Muscle layer of duodenum (tissue), 2 donors: Measurements from ENCODE around the gene TRIM66.

Source experiments
- H3K27ac ChIP-seq: one replicate; pipeline ENCODE4 v1.7.0; 2013; ENCODE audit warnings: mild to moderate bottlenecking, low read length
- H3K27me3 ChIP-seq: one replicate; pipeline ENCODE4 v1.7.0; 2013; ENCODE audit warnings: low read depth, mild to moderate bottlenecking, control low read depth, low read length
- H3K36me3 ChIP-seq, 2 donors: one replicate each; pipeline ENCODE4 v1.7.0; 2013; ENCODE audit warnings: low read length in 2 of 2, control low read depth in 1 of 2, mild to moderate bottlenecking in 1 of 2; ENCODE audit not compliant: insufficient read depth in 2 of 2, control insufficient read depth in 1 of 2
- H3K4me1 ChIP-seq, 2 donors: one replicate each; pipeline ENCODE4 v1.7.0; 2013; ENCODE audit warnings: low read length in 2 of 2, mild to moderate bottlenecking in 2 of 2, control low read depth in 1 of 2, moderate library complexity in 1 of 2; ENCODE audit not compliant: insufficient read depth in 2 of 2, control insufficient read depth in 1 of 2
- H3K4me3 ChIP-seq, 2 donors: one replicate each; pipeline ENCODE4 v1.7.0; 2013; ENCODE audit warnings: low read length in 2 of 2, low read depth in 1 of 2, mild to moderate bottlenecking in 1 of 2
- H3K9me3 ChIP-seq, 2 donors: one replicate each; pipeline ENCODE4 v1.7.0; 2013; ENCODE audit warnings: low read length in 2 of 2, control low read depth in 1 of 2, mild to moderate bottlenecking in 1 of 2; ENCODE audit not compliant: control insufficient read depth in 1 of 2
- donor health status: healthy.

The TRIM66 gene

GRCh38 chr11:8624698-8625097 is 57.8 kb downstream of the TRIM66 start:
- H3K27me3 ChIP-seq, result no peaks in the 10 kb centered on the region
- peaks cover 27 to 40% of the 10 kb centered on the region in 2 donors for H3K36me3 ChIP-seq
- no peaks in the 10 kb centered on the region for H3K9me3 ChIP-seq
- no peak overlapping the region for H3K4me3 ChIP-seq
- no peak overlapping the region for H3K27ac ChIP-seq
- H3K4me1 ChIP-seq, result no peaks in the 10 kb centered on the region

GRCh38 chr11:8621147-8621546 is 61.3 kb downstream of the TRIM66 start:
- H3K4me3 ChIP-seq, result no peak overlapping the region
- H3K36me3 ChIP-seq, result peaks cover 27 to 67% of the 10 kb centered on the region in 2 donors
- H3K9me3 ChIP-seq, result no peaks in the 10 kb centered on the region
- H3K27me3 ChIP-seq, result no peaks in the 10 kb centered on the region
- H3K27ac ChIP-seq, result no peak overlapping the region
- H3K4me1 ChIP-seq, result no peaks in the 10 kb centered on the region

GRCh38 chr11:8617063-8617462 is 65.4 kb downstream of the TRIM66 start:
- no peaks in the 10 kb centered on the region for H3K9me3 ChIP-seq
- H3K36me3 ChIP-seq, result peaks cover 6 to 52% of the 10 kb centered on the region in 2 donors
- H3K27me3 ChIP-seq, result no peaks in the 10 kb centered on the region
- H3K4me3 ChIP-seq, result no peak overlapping the region
- no peak overlapping the region for H3K27ac ChIP-seq
- H3K4me1 ChIP-seq, result no peaks in the 10 kb centered on the region

- no peak overlapping the region for H3K4me3 ChIP-seq
- H3K4me1 ChIP-seq, result no peaks in the 10 kb centered on the region
- H3K27ac ChIP-seq, result no peak overlapping the region
- no peaks in the 10 kb centered on the region for H3K9me3 ChIP-seq
- H3K36me3 ChIP-seq, result peaks cover 0 to 38% of the 10 kb centered on the region in 2 donors
- no peaks in the 10 kb centered on the region for H3K27me3 ChIP-seq
Observed at GRCh38 chr11:8615291-8616032, 67.0 kb downstream of the TRIM66 start.

- H3K4me3 ChIP-seq, result no peak overlapping the region
- peaks cover 0 to 38% of the 10 kb centered on the region in 2 donors for H3K36me3 ChIP-seq
- no peaks in the 10 kb centered on the region for H3K9me3 ChIP-seq
- no peaks in the 10 kb centered on the region for H3K27me3 ChIP-seq
- no peak overlapping the region for H3K27ac ChIP-seq
- H3K4me1 ChIP-seq, result no peaks in the 10 kb centered on the region
Observed at GRCh38 chr11:8614497-8614896, 68.0 kb downstream of the TRIM66 start.

- H3K4me3 ChIP-seq, result no peak overlapping the region
Observed at GRCh38 chr11:8613036-8613435, 69.4 kb downstream of the TRIM66 start.

GRCh38 chr11:8612522-8612921 is 69.9 kb downstream of the TRIM66 start:
- H3K27ac ChIP-seq, result no peak overlapping the region
- no peaks in the 10 kb centered on the region for H3K27me3 ChIP-seq

More at GRCh38 chr11:8613036-8613435, 69.4 kb downstream of the TRIM66 start:
- Histone ChIP-seq H3K27me3 (no peaks in the 10 kb centered on the region), H3K36me3 (peaks cover 0 to 24% of the 10 kb centered on the region in 2 donors), H3K9me3 (no peaks in the 10 kb centered on the region), H3K27ac (no peak overlapping the region), H3K4me1 (no peaks in the 10 kb centered on the region)

GRCh38 chr11:8610532-8611116 is 71.8 kb downstream of the TRIM66 start:
- Histone ChIP-seq H3K4me3 (no peak overlapping the region), H3K27me3 (no peaks in the 10 kb centered on the region), H3K9me3 (no peaks in the 10 kb centered on the region), H3K36me3 (peaks cover 0 to 10% of the 10 kb centered on the region in 2 donors), H3K27ac (no peak overlapping the region), H3K4me1 (no peaks in the 10 kb centered on the region)

More at GRCh38 chr11:8612522-8612921, 69.9 kb downstream of the TRIM66 start:
- no peaks in the 10 kb centered on the region for H3K4me1 ChIP-seq
- H3K4me3 ChIP-seq, result no peak overlapping the region
- peaks cover 0 to 20% of the 10 kb centered on the region in 2 donors for H3K36me3 ChIP-seq
- H3K9me3 ChIP-seq, result no peaks in the 10 kb centered on the region

- H3K27ac ChIP-seq, result no peak overlapping the region
- no peaks in the 10 kb centered on the region for H3K9me3 ChIP-seq
Observed at GRCh38 chr11:8608652-8609051, 73.8 kb downstream of the TRIM66 start.

GRCh38 chr11:8605971-8606563 is 76.4 kb downstream of the TRIM66 start:
- Histone ChIP-seq H3K27me3 (no peaks in the 10 kb centered on the region), H3K9me3 (no peaks in the 10 kb centered on the region), H3K4me3 (no peak overlapping the region), H3K27ac (no peak overlapping the region), H3K36me3 (no peaks in the 10 kb centered on the region), H3K4me1 (no peaks in the 10 kb centered on the region)

More at GRCh38 chr11:8608652-8609051, 73.8 kb downstream of the TRIM66 start:
- Histone ChIP-seq H3K27me3 (no peaks in the 10 kb centered on the region), H3K4me3 (no peak overlapping the region), H3K4me1 (no peaks in the 10 kb centered on the region), H3K36me3 (peaks cover 0 to 3% of the 10 kb centered on the region in 2 donors)

- H3K9me3 ChIP-seq, result no peaks in the 10 kb centered on the region
- peak overlapping the region; percentile 28 for H3K27ac ChIP-seq
- no peaks in the 10 kb centered on the region for H3K27me3 ChIP-seq
- H3K4me1 ChIP-seq, result no peaks in the 10 kb centered on the region
- no peaks in the 10 kb centered on the region for H3K36me3 ChIP-seq
- no peak overlapping the region for H3K4me3 ChIP-seq
Observed at GRCh38 chr11:8604078-8604723, 78.3 kb downstream of the TRIM66 start.
